HFFc6 (cell line): ENCODE measurements around the gene HLF. TPM values are rescaled to one million over a fixed set of nuclear protein-coding genes. Genes with fewer than 3 reads are reported as not detected.

Source experiments
- DNase-seq: peaks from one replicate; pipeline ENCODE4 v3.0.0-alpha.2; 2018
- H3K27ac Mint-ChIP-seq: 2 replicates; pipeline ENCODE4 v1.8.0; 2020; ENCODE audit warnings: mild to moderate bottlenecking, mixed read lengths
- H3K27me3 Mint-ChIP-seq: 2 replicates; pipeline ENCODE4 v1.8.0; 2021; ENCODE audit warnings: mild to moderate bottlenecking, moderate library complexity, mixed read lengths; ENCODE audit not compliant: insufficient read depth
- H3K36me3 Mint-ChIP-seq: 2 replicates; pipeline ENCODE4 v1.8.0; 2021; ENCODE audit warnings: low read depth, mixed read lengths
- H3K4me1 Mint-ChIP-seq: 2 replicates; pipeline ENCODE4 v1.8.0; 2020; ENCODE audit warnings: low read depth, mixed read lengths
- H3K4me3 Mint-ChIP-seq: 2 replicates; pipeline ENCODE4 v1.8.0; 2020; ENCODE audit warnings: mild to moderate bottlenecking, moderate library complexity, mixed read lengths
- H3K9me3 Mint-ChIP-seq: 2 replicates; pipeline ENCODE4 v1.8.0; 2020; ENCODE audit warnings: mild to moderate bottlenecking, mixed read lengths
- total RNA-seq, 6 experiments: library from RNA; stranded (reverse); fragmentation: NEBNext Ultra II Directional; extraction: Animal tissue kit (Norgen Biotek cat#: 25700); gene quantifications; 2 replicates in 1 of 6; 3 replicates in 5 of 6; pipeline ENCODE4 v1.2.3, GENCODE V29; 2021
- TF ChIP-seq, protein P1 (sequence below): fragments of 200-600 bp; sonication (generic); IDR thresholded peaks from 2 replicates; pipeline ENCODE4 v1.5.0; 2021; ENCODE audit warnings: antibody characterized with exemption, mild to moderate bottlenecking

Gene HLF
- total RNA-seq, 6 experiments from 2014 or later, result not detected

DNA sequence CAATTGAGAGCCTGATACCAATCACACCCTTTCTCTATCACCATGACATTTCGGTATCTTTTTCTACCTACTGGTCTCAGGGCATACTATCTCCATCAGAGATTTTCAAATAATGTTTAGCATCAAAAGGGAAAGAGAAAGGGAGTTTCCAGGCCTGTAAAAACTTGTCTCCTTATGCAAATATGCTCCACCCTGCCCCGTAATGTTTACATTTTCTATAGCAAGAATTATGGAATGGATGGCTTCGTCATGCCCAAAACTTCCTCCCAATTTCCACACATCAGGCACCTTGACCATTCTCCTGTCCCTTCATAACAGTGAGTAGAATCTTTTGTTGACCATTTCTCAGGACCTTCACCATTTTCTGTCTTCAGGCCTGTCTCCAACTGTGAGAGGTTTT, 30.9 kb upstream of the HLF start:
- Mint-ChIP-seq H3K9me3 (no peaks in the 10 kb centered on the region), H3K36me3 (no peaks in the 10 kb centered on the region), H3K4me3 (no peak overlapping the region), H3K4me1 (peaks cover 13% of the 10 kb centered on the region), H3K27ac (no peak overlapping the region), H3K27me3 (peaks cover 5% of the 10 kb centered on the region)
- TF ChIP-seq, protein P1, sequence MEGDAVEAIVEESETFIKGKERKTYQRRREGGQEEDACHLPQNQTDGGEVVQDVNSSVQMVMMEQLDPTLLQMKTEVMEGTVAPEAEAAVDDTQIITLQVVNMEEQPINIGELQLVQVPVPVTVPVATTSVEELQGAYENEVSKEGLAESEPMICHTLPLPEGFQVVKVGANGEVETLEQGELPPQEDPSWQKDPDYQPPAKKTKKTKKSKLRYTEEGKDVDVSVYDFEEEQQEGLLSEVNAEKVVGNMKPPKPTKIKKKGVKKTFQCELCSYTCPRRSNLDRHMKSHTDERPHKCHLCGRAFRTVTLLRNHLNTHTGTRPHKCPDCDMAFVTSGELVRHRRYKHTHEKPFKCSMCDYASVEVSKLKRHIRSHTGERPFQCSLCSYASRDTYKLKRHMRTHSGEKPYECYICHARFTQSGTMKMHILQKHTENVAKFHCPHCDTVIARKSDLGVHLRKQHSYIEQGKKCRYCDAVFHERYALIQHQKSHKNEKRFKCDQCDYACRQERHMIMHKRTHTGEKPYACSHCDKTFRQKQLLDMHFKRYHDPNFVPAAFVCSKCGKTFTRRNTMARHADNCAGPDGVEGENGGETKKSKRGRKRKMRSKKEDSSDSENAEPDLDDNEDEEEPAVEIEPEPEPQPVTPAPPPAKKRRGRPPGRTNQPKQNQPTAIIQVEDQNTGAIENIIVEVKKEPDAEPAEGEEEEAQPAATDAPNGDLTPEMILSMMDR, result no peak
- no peak for DNase-seq

DNA sequence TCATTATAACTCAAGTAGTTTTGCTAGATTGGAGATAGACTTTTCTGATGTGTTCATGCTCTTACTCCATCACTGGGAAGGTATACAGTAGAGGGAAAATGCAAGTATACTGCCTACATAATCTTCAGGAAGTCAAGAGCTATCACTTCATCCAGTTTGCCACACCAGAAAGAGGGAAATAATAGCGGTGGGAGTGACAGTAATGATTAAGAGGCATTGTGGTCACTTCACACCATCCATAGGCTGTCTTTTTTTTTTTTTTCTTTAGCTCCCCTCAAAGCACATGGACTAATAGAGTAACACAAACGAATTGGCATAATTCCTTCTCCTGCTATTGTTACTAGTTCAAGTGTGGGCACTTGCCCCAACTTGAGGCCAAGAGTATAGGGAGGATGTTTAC, 28.4 kb upstream of the HLF start:
- no peak for DNase-seq
- Mint-ChIP-seq H3K27ac (no peak overlapping the region), H3K27me3 (peaks cover 4% of the 10 kb centered on the region; the same call in 1 of the 2 replicates), H3K36me3 (no peaks in the 10 kb centered on the region), H3K9me3 (no peaks in the 10 kb centered on the region), H3K4me1 (peaks cover 16% of the 10 kb centered on the region), H3K4me3 (no peak overlapping the region)
- TF ChIP-seq, protein P1, result no peak

DNA sequence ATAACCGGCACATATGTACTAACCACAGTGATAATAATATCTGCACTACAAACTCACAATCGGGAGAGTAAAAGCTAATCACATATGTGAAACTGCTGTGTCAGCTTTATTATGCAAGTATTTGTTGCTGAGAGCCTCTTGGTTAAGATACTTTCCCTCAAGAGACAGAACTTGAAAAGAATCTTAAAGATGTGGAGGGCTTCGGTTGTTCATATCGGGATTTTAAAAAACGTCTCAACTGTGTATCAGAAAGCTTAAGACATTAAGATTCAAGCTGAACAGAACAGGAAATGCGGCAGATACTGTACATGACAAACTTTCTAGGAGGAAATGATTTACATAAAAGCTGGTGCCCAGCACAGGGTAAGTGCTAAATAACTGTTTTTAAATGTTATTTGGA, 27.5 kb upstream of the HLF start:
- TF ChIP-seq, protein P1, result no peak
- Mint-ChIP-seq H3K27me3 (peaks cover 4% of the 10 kb centered on the region; the same call in 1 of the 2 replicates), H3K4me1 (peaks cover 16% of the 10 kb centered on the region), H3K36me3 (no peaks in the 10 kb centered on the region), H3K9me3 (peaks cover 3% of the 10 kb centered on the region; the same call in 1 of the 2 replicates), H3K27ac (no peak overlapping the region), H3K4me3 (peak overlapping the region; percentile 72)
- DNase-seq, result no peak

DNA sequence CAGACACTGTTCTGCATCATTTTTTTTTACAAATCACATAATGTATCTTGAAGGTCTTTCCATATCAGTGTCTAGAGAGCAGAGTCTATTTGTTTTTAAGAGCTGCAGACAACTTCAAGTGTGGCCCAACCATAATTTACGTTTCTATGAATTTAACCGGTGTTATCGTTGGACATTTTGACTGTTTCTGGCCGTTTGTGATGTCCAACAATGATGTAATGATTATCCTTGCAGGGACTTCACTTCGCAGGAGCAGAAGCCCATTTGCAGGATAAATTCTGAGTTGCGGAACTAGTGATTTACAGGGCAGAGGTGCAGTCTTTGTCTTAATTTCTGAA, 26.9 kb upstream of the HLF start:
- no peaks in the 10 kb centered on the region for H3K36me3 Mint-ChIP-seq
- H3K9me3 Mint-ChIP-seq, result peaks cover 3% of the 10 kb centered on the region; the same call in 1 of the 2 replicates
- H3K4me1 Mint-ChIP-seq, result peaks cover 16% of the 10 kb centered on the region
- H3K4me3 Mint-ChIP-seq, result peak overlapping the region; percentile 72
- peaks cover 4% of the 10 kb centered on the region; the same call in 1 of the 2 replicates for H3K27me3 Mint-ChIP-seq
- no peak overlapping the region; the same call in 1 of the 2 replicates for H3K27ac Mint-ChIP-seq
- no peak for DNase-seq
- TF ChIP-seq, protein P1, result no peak

DNA sequence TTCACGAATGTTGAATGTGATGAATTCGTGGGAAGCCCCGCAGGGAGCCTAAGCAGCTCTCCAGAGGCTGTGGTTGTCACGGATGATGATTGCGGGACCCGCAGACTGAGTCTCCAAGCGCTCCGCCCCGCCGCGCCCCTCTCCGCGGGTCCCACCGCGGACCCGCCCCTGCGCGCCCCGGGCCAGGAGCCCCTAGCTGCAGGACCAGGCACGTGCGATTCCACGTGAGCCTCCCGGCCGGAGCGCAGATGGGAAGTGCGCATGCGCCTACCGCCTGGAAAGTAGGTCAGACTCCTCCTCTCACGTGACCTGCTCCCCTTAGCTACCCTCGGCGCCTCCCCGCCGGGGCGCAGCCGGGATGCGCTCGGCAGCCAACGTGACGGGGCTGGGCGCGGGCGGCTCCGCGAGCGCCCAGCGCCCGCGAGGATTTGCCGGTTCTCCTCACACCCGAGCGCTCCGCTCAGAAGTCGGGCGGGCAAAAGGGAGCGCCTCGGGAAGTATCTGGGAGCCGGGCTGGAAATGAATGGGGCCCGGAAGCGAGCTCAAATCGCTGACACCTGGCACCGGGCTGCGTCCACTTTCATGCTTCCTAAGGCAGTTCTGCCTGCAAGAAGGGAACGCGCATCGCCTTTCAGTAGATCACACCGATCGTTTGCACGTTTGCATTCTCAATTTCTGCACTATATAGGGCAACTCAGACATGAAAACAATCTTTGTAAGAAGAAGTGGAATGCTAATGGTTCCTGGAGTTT, 26.4 kb upstream of the HLF start:
- H3K27me3 Mint-ChIP-seq, result peaks cover 4% of the 10 kb centered on the region; the same call in 1 of the 2 replicates
- TF ChIP-seq, protein P1, result no peak
- no peaks in the 10 kb centered on the region for H3K36me3 Mint-ChIP-seq
- peak overlapping the region; percentile 88 for H3K4me3 Mint-ChIP-seq
- H3K9me3 Mint-ChIP-seq, result peaks cover 3% of the 10 kb centered on the region; the same call in 1 of the 2 replicates
- DNase-seq, result peak; percentile 84
- peaks cover 16% of the 10 kb centered on the region for H3K4me1 Mint-ChIP-seq
- no peak overlapping the region; the same call in 1 of the 2 replicates for H3K27ac Mint-ChIP-seq
